Erythroblast (primary cell): ENCODE data around the gene MAL.

ENCODE experiments used
- GATA1 ChIP-seq: IDR thresholded peaks from 2 replicates; pipeline ENCODE4 v1.6.1; 2011; ENCODE audit warnings: low read depth, mild to moderate bottlenecking, control low read depth, low read length, moderate library complexity
- POLR2A ChIP-seq: IDR thresholded peaks from 2 replicates; pipeline ENCODE4 v1.6.1; 2011; ENCODE audit warnings: mild to moderate bottlenecking, low read length

DNA sequence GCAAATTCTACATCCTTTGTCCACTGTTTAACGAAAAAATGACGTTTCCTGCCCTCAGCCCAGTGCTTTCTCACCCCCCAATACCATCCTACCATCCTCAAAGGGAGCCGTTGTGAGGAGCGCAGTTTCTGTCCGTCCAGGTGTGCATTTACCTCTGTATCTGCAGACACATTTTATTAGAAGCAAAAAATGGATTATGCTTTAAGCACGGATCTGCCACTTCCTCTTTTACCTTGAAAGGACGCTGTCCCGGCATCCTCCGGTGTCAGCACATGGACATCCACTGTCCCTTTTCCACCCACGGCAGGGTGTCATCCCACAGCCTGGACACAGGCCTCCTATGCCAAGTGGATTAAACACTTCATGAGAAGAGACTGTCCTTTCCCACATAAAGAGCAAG lies 7.2 kb upstream of the MAL start:
- TF ChIP-seq POLR2A: no peak
- TF ChIP-seq GATA1: no peak
